DOHH2 (cell line): ENCODE data around the gene GARIN1A.

ENCODE experiments used
- H3F3A ChIP-seq: fragments of 200-600 bp; sonication (generic), shearing (Covaris generic); 2 replicates; pipeline ENCODE4 v1.6.0; 2016; ENCODE audit warnings: antibody characterized with exemption, mild to moderate bottlenecking; ENCODE audit not compliant: control insufficient read depth, insufficient read depth
- H3K27ac ChIP-seq: fragments of 200-600 bp; sonication (generic); 2 replicates; pipeline ENCODE4 v1.5.1; 2014; ENCODE audit warnings: low read depth, mild to moderate bottlenecking, low read length, moderate library complexity
- H3K27me3 ChIP-seq: fragments of 200-600 bp; sonication (generic); 2 replicates; pipeline ENCODE4 v1.6.1; 2014; ENCODE audit warnings: mild to moderate bottlenecking, low read length, mixed read lengths; ENCODE audit not compliant: control insufficient read depth
- H3K36me3 ChIP-seq: fragments of 200-600 bp; sonication (generic); 2 replicates; pipeline ENCODE4 v1.6.1; 2014; ENCODE audit warnings: mild to moderate bottlenecking, low read length, moderate library complexity, mixed read lengths; ENCODE audit not compliant: control insufficient read depth
- H3K4me1 ChIP-seq: fragments of 200-600 bp; sonication (generic); 2 replicates; pipeline ENCODE4 v1.6.1; 2014; ENCODE audit warnings: mild to moderate bottlenecking, low read length, mixed read lengths; ENCODE audit not compliant: control insufficient read depth
- H3K4me2 ChIP-seq: fragments of 200-600 bp; sonication (generic); 2 replicates; pipeline ENCODE4 v1.6.0; 2014; ENCODE audit warnings: mild to moderate bottlenecking, low read length, moderate library complexity
- H3K4me3 ChIP-seq: fragments of 200-600 bp; sonication (generic); 2 replicates; pipeline ENCODE4 v1.5.1; 2014; ENCODE audit warnings: mild to moderate bottlenecking, low read length, mixed read lengths
- H3K79me2 ChIP-seq: fragments of 200-600 bp; sonication (generic); 2 replicates; pipeline ENCODE4 v1.6.1; 2014; ENCODE audit warnings: mild to moderate bottlenecking, low read length, mixed read lengths; ENCODE audit not compliant: control insufficient read depth
- H3K9me2 ChIP-seq: fragments of 200-600 bp; sonication (generic); replicated peaks from 2 replicates; pipeline ENCODE4 v1.6.1; 2014; ENCODE audit warnings: mild to moderate bottlenecking, low read length, mixed read lengths; ENCODE audit not compliant: control insufficient read depth
- H3K9me3 ChIP-seq: fragments of 200-600 bp; sonication (generic); 2 replicates; pipeline ENCODE4 v1.6.1; 2014; ENCODE audit warnings: antibody characterized with exemption, low read length, mixed read lengths; ENCODE audit not compliant: control insufficient read depth, insufficient read depth
- H4K20me1 ChIP-seq: fragments of 200-600 bp; sonication (generic); 2 replicates; pipeline ENCODE4 v1.6.0; 2014; ENCODE audit warnings: low read depth, mild to moderate bottlenecking, antibody characterized with exemption, low read length, moderate library complexity; ENCODE audit not compliant: control insufficient read depth, insufficient read depth
- EZH2phosphoT487 ChIP-seq: fragments of 200-600 bp; sonication (generic); IDR thresholded peaks from 2 replicates; pipeline ENCODE4 v1.6.1; 2017; ENCODE audit warnings: borderline replicate concordance, mild to moderate bottlenecking, antibody characterized with exemption, low read length, moderate library complexity, mixed read lengths
- TF ChIP-seq, protein P1 (sequence below): fragments of 200-600 bp; sonication (generic); IDR thresholded peaks from one replicate; pipeline ENCODE4 v1.5.1; 2014; ENCODE audit warnings: antibody characterized with exemption, mild to moderate bottlenecking, low read depth, low read length; ENCODE audit not compliant: poor library complexity, severe bottlenecking

GARIN1A gene

DNA sequence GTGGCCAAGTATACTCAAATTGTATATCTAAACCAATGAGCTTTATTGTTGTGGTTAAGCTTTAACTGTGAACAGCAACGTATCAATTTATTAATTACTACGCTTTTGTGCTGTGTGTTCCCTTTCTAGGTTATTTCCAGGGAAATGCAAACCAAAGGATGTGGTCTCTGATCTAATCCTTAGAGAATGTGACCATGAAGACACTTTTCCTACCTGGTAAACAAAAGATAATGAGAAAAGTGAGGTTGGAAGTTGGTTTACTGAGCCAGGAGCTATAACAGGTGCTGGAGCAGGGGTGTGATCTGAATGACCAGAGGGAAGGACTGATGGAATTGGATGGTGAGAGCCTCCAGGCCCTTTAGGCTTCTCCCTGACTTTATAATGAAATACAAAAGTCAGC lies 41.7 kb downstream of the GARIN1A start:
- no peak for TF ChIP-seq EZH2phosphoT487
- TF ChIP-seq, protein P1, sequence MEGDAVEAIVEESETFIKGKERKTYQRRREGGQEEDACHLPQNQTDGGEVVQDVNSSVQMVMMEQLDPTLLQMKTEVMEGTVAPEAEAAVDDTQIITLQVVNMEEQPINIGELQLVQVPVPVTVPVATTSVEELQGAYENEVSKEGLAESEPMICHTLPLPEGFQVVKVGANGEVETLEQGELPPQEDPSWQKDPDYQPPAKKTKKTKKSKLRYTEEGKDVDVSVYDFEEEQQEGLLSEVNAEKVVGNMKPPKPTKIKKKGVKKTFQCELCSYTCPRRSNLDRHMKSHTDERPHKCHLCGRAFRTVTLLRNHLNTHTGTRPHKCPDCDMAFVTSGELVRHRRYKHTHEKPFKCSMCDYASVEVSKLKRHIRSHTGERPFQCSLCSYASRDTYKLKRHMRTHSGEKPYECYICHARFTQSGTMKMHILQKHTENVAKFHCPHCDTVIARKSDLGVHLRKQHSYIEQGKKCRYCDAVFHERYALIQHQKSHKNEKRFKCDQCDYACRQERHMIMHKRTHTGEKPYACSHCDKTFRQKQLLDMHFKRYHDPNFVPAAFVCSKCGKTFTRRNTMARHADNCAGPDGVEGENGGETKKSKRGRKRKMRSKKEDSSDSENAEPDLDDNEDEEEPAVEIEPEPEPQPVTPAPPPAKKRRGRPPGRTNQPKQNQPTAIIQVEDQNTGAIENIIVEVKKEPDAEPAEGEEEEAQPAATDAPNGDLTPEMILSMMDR = no peak
- Histone ChIP-seq H3K79me2 (no peaks in the 10 kb centered on the region), H4K20me1 (no peaks in the 10 kb centered on the region), H3K4me1 (no peaks in the 10 kb centered on the region), H3K9me2 (no peaks in the 10 kb centered on the region), H3K27me3 (peaks cover 21% of the 10 kb centered on the region), H3K9me3 (no peaks in the 10 kb centered on the region), H3K4me3 (no peak overlapping the region), H3K36me3 (no peaks in the 10 kb centered on the region), H3K27ac (no peak overlapping the region), H3K4me2 (no peak overlapping the region), H3F3A (no peaks in the 10 kb centered on the region)

DNA sequence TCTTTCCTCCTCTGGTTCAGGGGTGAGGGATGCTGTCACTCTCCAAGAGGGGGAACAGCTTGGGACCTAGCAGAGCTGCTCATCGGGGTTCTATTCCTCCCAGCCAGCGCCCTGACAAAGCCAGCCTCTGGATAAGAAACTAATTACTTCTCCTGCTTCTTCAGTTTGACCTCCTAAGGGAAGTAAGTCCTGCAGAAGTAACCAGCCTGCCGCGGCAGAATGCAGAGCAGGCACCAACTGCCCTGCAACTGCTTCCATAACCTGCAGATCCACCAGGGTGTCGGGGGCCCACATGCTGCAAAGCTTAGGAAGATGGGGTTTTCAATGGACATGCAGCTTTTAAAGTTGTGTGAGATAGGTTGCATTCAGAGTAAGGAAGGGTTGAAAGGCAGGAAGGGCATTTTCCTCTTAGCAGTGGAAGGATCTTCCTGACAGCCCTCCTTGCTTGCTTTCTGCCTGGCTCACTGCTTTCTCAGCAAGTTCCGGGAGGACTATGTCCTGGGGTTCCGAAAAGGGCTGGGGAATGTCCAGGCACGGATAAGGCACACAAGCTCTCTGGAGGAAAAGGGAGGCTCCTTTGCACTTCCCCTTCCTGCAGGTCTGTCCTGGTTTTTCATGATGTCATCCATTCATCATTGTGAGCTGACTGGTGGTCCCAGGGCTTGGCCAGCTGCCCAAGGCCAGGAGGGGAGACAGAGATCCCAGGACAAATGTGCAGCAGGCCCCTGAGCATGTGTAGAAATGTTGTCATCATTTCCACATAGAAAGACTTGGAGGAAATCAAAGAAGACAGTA lies 42.8 kb downstream of the GARIN1A start:
- peaks cover 17% of the 10 kb centered on the region for H3K27me3 ChIP-seq
- no peak overlapping the region for H3K4me3 ChIP-seq
- H4K20me1 ChIP-seq = no peaks in the 10 kb centered on the region
- no peaks in the 10 kb centered on the region for H3K79me2 ChIP-seq
- H3K36me3 ChIP-seq = no peaks in the 10 kb centered on the region
- no peak for TF ChIP-seq EZH2phosphoT487
- TF ChIP-seq, protein P1 = no peak
- no peaks in the 10 kb centered on the region for H3F3A ChIP-seq
- no peaks in the 10 kb centered on the region for H3K9me2 ChIP-seq
- no peaks in the 10 kb centered on the region for H3K9me3 ChIP-seq
- H3K4me2 ChIP-seq = no peak overlapping the region
- H3K27ac ChIP-seq = no peak overlapping the region
- H3K4me1 ChIP-seq = no peaks in the 10 kb centered on the region

DNA sequence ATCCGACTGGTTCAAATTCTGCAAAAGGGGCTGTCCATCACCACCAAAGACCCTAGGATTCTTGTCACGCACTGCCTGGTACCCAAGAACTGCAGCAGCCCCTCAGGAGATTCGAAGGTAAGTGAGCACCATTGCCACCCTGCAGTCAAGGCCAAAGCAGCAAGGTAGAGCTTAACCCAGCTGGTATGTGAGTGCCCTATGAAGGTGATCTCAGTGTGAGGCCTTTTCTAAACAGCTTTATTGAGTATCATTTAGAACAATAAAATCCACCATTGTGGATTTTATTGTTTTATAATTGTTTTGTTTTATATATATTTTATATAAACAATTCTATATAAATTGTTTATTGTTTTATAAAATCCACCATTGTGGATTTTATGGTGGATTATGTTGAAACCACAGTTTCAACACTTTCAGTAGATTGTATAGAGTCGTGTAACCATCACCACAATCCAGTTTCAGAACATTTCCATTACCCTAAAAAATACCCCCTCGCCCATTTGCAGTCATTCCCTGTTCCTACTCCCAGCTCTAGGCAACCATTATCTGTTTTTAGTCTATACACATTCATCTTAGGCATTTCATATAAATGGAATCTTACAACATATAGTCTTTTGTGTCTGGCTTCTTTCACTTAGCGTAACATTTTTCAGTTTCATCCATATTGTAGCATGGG lies 47.0 kb downstream of the GARIN1A start:
- H3K27me3 ChIP-seq = peaks cover 24% of the 10 kb centered on the region
- H4K20me1 ChIP-seq = no peaks in the 10 kb centered on the region
- no peaks in the 10 kb centered on the region for H3K9me3 ChIP-seq
- H3K4me3 ChIP-seq = no peak overlapping the region
- no peaks in the 10 kb centered on the region for H3F3A ChIP-seq
- H3K27ac ChIP-seq = no peak overlapping the region
- no peaks in the 10 kb centered on the region for H3K79me2 ChIP-seq
- no peak overlapping the region for H3K4me2 ChIP-seq
- no peaks in the 10 kb centered on the region for H3K36me3 ChIP-seq
- H3K9me2 ChIP-seq = no peaks in the 10 kb centered on the region
- H3K4me1 ChIP-seq = no peaks in the 10 kb centered on the region
- no peak for TF ChIP-seq EZH2phosphoT487
- TF ChIP-seq, protein P1 = no peak
